ENCODE results near the gene INAFM2.

DNA sequence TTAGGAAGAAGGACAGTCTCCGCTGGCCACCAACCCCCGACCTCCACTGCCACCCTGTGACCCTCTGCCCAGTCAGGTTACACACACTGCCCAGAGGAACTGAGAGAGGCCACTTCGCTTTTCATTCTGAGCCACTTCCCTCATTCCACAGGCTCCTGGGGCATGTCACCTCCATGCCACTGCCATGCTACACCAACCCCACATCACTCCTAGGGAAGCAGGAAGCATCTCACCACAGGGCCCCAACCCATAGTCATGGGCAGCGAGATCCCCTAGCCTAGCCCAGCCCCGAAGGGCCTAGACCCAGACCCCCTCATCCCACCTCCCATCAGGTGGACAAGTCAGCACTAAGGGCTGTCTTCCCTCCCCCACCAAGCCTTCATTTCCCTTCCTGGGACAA is 17.1 kb upstream of the INAFM2 start:
- TF ChIP-seq REST (IDR thresholded peaks at IDR 0.05; ENCODE audit: low read depth), result no peak
- TF ChIP-seq CEBPB (IDR thresholded peaks at IDR 0.05; ENCODE audit: low read depth), result no peak
- TF ChIP-seq, protein P1, sequence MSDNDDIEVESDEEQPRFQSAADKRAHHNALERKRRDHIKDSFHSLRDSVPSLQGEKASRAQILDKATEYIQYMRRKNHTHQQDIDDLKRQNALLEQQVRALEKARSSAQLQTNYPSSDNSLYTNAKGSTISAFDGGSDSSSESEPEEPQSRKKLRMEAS (IDR thresholded peaks at IDR 0.05), result no peak
- no peak for TF ChIP-seq ZNF274 (IDR thresholded peaks at IDR 0.05; ENCODE audit: low read depth, low read length)
- no peak for TF ChIP-seq CTCF (IDR thresholded peaks at IDR 0.05 in 2 of 3, conservative IDR thresholded peaks at IDR 0.05 in 1 of 3; ENCODE audit: borderline replicate concordance in 1 of 3, insufficient read depth in 1 of 3, low read depth in 2 of 3, low read length in 2 of 3)
- TF ChIP-seq POLR2AphosphoS5 (IDR thresholded peaks at IDR 0.05; ENCODE audit: low read depth, low read length), result no peak

Measured in HCT116 (cell line).